ENCODE data around the gene CSNK2A2. TPM values are rescaled to one million over a fixed set of nuclear protein-coding genes. Genes with fewer than 3 reads are reported as not detected.

CSNK2A2 gene
- polyA plus RNA-seq, 3 donors, result 27.3 to 31.5 (median 28.6) TPM

DNA sequence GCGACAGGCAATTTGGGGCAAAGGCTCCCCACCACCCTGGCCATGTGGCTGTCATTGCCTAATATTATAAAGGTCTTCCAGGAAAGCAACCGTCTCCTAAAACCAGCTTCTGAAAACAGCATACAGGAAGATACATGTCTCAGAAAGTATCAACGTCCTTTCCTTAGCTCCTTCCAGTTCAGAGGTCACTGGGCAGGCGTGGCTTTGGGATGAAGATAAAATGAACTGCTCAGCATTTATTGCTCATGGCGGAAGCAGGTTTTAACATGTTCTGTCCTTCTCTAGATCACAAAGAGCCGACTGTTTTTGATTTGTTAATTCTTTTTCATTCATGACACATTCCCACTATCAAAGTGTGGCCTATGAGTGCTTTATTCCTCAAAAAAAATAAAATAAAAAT lies 76.8 kb downstream of the CSNK2A2 start:
- WGBS, 3 donors, result 41 to 55% (median 50%) methylated on average over 6 of the region's 6 CpGs

DNA sequence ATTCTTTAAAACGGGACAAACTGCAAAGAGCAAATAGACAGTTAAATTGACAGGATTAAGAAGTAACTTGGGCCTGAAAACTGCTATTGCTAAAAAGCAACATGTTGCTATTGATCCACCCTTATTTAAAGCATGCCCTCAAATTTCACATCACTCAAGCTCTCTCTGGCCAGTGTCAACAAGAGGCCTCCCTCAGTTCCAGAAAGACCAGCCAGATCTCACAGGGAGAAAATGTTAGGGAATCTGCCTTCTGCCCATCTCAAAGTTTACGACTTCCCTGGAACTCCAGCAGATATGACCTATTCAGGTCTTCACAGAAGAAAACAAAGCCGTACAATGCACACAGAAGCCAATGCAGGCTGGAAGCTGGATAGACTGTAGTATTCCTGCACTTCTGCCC lies 77.7 kb downstream of the CSNK2A2 start:
- no peak overlapping the region for H3K27ac ChIP-seq (ENCODE audit: low read depth, low read length)
- 42 to 68% (median 60%) methylated on average over 3 of the region's 3 CpGs for WGBS, 3 donors

More for the DNA sequence above, 76.8 kb downstream of the CSNK2A2 start:
- H3K27ac ChIP-seq (ENCODE audit: low read depth, low read length), result no peak overlapping the region

DNA sequence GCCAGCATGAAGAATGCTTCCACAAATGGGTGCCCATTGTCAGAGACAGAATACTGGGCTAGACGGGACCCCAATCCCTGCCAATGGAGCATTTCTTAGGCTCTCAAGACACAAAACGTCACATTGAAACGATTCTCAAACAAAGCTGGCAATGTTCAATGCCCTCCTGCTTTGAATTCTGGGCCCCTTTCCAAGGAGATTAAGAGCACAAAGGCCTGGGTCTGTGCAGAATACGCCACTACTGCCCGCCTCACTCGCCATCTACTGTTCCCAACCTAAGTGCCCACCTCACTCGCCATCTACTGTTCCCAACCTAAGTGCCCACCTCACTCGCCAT lies 78.4 kb downstream of the CSNK2A2 start:
- 33 to 77% (median 68%) methylated on average over 7 to 8 of the region's 8 CpGs for whole genome bisulfite sequencing, 3 donors
- no peak overlapping the region for H3K27ac ChIP-seq (ENCODE audit: low read depth, low read length)

DNA sequence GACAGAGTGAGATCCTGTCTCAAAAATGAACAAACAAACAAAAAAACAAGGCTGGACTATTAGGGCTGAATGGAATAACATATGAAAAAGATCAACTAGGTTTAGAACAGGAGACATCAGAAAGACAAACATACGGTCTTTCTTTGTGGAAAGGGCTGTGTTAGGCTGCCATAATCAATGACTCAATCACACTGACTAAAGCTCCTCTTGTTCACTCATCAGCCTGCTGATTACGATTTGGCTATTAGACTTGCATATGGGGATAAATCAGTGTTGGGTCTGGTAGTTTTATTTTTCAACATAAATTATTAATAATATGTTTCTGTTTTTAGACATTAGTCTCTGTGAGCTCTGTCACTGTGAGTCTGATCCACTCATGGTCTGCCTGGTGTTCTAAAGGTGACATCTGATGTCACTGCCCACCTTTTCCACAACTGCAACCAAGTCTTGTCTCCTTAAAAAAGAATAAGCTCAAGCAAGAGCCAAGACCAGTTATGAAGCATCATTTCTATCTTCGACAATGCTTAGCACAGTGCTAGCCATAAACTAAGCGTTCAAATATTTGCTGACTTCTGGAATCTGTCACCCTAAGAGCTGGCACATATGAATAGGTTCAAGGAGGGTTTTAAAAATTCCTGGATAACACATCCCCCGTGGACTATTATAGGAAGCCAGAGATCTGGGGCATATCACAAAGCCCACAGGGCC lies 79.0 kb downstream of the CSNK2A2 start:
- H3K27ac ChIP-seq (ENCODE audit: low read depth, low read length), result no peak overlapping the region
- WGBS, 3 donors, result 39 to 66% (median 58%) methylated on average over 5 of the region's 5 CpGs

DNA sequence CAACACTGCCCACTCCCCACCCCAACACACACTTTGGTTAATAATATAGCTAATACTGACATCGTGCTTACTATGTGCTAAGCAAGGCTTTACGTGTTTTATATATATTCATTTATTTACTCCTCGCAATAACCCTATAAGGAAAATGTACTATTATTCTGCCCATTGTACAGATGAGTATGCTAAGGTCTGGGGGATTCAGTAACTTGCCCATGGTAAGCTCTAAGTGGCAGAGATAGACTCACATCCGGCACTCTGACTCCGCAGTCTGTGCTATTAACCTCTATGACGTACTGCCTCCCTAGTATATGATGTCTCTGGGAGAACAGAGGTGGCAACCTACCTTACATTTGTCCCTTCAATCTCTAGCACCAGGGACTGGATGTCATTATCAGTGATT lies 81.4 kb downstream of the CSNK2A2 start:
- no peak overlapping the region for H3K27ac ChIP-seq (ENCODE audit: low read depth, low read length)
- WGBS, 3 donors, result 91 to 97% (median 95%) methylated on average over 6 of the region's 6 CpGs

DNA sequence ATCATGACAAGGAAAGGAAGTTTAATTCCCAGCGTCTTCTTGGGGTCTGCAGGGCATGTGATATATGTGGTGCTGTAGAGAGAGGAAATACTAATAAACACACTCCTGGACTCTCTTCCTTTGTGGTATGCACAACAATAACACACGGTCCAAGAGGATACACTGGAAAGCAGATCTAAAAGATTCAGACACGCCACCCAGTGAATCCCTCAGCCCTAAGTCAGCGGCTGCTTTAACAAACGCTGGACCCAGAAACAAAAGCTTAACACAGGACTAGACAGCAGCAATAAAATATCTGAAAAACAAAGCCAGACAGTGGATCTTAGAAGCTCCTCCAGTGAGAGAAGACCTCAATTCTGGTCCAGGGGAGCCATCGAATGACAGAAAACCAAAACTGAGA lies 81.8 kb downstream of the CSNK2A2 start:
- 64 to 78% (median 70%) methylated on average over 6 of the region's 6 CpGs for WGBS, 3 donors
- H3K27ac ChIP-seq (ENCODE audit: low read depth, low read length), result no peak overlapping the region

DNA sequence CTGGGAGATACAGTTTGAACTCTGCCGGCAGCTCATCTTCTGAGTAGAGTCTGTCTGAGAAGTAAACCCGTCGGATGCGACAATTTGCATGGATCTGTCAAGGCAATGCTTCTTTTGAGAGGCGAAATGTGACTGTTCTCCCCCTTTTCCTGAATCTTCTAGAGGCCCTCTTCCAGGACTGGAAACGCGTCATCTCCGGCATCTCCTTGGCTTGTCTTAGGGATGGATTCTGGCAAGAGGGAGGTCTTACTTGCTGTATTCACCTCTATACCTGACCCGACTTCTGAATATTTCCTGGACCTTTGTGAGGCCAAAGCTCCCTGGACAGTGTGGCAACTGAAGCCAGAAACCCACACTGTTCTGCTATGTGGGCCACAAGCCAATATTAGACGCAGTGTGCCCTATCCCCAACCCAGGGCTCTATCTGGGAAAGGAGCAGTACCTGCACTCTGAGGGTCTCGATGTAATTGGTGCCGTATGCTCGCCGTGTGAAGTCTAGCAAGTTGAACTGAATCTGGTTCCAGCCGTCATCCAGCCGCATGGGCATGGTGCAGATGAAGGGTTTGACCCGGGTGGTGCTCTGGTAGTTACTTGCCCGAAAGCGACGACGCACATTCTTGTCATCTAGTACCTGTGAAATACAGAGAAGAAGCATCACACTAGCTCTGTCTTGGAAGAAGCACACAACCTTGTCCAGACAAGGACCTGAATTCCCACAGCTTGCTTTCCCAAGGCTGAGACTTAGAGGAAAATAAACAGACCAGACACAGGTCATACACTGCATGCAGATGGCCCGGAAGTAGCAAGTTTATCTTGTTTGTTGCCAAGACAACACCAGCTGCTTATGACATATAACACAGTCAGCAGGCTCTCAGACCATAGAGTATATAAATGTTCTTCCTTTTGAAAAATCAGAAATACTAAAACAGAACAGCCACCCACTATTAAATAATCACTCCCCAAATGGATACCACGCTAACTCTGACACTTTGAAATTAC lies 82.8 kb downstream of the CSNK2A2 start:
- no peak overlapping the region for H3K27ac ChIP-seq (ENCODE audit: low read depth, low read length)
- WGBS, 3 donors, result 77 to 85% (median 79%) methylated on average over 23 of the region's 23 CpGs

DNA sequence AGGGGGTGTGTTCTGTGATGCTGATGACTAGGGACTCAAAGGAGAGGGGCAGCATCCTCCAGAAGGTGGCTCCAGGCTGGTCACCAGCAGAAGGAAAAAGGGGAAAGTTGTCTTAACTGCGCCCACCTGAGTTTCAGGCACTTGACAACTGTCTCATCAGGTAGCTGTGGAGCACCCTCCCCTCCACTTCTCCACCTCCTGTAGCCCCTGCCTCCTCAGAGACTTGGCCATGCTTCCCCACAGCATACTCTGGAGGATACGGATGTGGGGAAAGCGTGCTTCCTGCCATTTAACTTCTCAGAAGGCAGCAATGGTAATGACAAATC lies 86.6 kb downstream of the CSNK2A2 start:
- no peak overlapping the region for H3K27ac ChIP-seq (ENCODE audit: low read depth, low read length)
- WGBS, 3 donors, result 69 to 78% (median 71%) methylated on average over 3 of the region's 3 CpGs

DNA sequence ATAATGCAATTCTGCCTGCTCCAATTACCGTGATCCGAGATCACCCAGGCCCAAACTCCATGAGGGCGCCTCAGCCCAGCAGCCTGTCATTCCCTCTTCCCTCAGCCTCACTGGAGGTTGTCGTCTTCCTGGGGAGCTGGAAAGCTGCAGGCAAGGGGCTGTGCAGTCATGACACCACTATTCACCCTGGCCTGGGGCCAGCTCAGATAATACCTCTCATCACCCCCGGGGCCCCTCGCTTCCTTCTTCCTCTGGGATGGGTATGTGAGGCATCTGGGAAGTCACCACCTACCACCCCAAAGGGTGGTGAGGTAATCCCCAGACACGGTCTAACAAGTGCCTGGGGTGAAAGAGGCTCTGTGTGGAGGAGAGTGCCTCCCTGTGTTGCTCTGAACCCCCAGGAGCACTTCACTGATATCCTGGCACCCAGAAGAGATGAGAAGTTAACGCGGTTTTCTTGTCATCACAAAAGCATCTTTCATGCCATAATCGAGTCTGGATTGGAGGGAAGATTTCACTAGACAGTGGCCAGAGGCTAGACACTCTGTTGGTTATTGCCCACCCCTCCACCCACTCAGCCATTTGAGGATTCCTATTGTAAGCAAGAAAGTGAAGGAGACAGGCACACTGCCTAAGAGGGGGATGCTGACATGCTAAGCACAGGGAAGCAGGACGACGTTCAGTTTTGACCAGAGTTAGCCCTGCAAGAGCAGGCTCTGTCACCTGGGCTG lies 87.2 kb downstream of the CSNK2A2 start:
- WGBS, 3 donors, result 53 to 54% (median 53%) methylated on average over 12 of the region's 12 CpGs
- H3K27ac ChIP-seq (ENCODE audit: low read depth, low read length), result no peak overlapping the region

DNA sequence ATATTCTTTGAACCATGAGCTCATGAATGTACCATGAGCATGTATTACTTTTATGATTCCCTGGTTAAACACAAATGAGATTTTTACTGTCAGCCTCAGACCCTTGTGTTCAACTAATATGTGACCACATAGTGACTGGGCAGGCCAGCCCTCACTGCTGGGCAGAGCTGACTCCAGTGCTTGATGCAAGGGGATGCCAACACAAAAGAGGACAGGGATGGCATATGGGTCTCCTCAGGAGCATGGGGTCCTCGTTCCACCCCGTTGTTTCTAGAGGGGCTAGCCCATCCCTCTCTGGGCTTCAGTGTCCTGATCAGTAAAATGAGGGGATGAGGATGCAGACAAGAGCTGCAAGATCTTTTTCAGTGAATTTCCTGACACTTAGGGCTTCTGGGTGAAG lies 88.0 kb downstream of the CSNK2A2 start:
- 75 to 89% (median 87%) methylated on average over 2 of the region's 2 CpGs for WGBS, 3 donors
- no peak overlapping the region for H3K27ac ChIP-seq (ENCODE audit: low read depth, low read length)

DNA sequence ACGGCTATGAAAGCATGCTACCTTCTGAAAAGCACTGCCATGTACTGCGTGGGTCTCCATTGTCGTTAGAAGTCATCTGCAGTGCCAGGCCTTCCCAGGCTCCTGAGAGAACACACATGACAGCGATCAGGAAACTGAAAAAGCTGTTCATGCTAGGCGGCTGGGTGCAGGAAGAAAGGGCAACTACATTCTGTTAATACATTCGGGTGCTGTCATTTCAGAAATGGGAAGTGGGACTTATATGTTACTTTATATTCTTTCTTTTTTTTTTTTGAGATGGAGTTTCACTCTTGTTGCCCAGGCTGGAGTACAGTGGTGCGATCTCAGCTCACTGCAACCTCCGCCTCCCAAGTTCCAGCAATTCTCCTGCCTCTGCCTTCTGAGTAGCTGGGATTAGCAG lies 88.6 kb downstream of the CSNK2A2 start:
- WGBS, 3 donors, result 54 to 88% (median 60%) methylated on average over 8 of the region's 8 CpGs
- no peak overlapping the region for H3K27ac ChIP-seq (ENCODE audit: low read depth, low read length)

Other genes with a start within 250 kb of the CSNK2A2 start
- gene CNGB1, start 227.0 kb downstream of the CSNK2A2 start, polyA plus RNA-seq, result under 1 TPM in 2 of 3 donors, not detected in 1; under 0.01 to 0.28 TPM
- 1 to 10 TPM; 2.5 to 4.5 (median 3.0) TPM for gene ZNF319, start 197.4 kb downstream of the CSNK2A2 start, polyA plus RNA-seq
- gene USB1, start 196.7 kb downstream of the CSNK2A2 start, polyA plus RNA-seq, result 10 to 100 TPM; 11.8 to 35.0 (median 25.1) TPM
- 10 to 100 TPM in 2 of 3 donors, 1 to 10 TPM in 1; 8.7 to 44.5 (median 16.4) TPM for gene MMP15, start 172.4 kb downstream of the CSNK2A2 start, polyA plus RNA-seq
- gene CFAP20, start 68.7 kb downstream of the CSNK2A2 start, polyA plus RNA-seq, result 10 to 100 TPM; 13.3 to 39.5 (median 31.5) TPM
- gene PRSS54, start 96.9 kb upstream of the CSNK2A2 start, polyA plus RNA-seq, result under 1 TPM in 2 of 3 donors, not detected in 1; 0.07 TPM
- gene GINS3, start 194.4 kb upstream of the CSNK2A2 start, polyA plus RNA-seq, result 1 to 10 TPM; 2.2 to 6.6 (median 4.5) TPM

All from adipose tissue (tissue), 3 donors.